NCI-H146 (cell line): ENCODE results near the gene OR1B1.
"Not testable (repeated sequence)": the region's sequence is repeated elsewhere in the genome, so short reads cannot be mapped to it uniquely, and the experiment has no call there.

ENCODE experiments used
- DNase-seq: peaks from one replicate; lab custom pipeline; 2025; lab: John Stamatoyannopoulos, UW

The OR1B1 gene

DNA sequence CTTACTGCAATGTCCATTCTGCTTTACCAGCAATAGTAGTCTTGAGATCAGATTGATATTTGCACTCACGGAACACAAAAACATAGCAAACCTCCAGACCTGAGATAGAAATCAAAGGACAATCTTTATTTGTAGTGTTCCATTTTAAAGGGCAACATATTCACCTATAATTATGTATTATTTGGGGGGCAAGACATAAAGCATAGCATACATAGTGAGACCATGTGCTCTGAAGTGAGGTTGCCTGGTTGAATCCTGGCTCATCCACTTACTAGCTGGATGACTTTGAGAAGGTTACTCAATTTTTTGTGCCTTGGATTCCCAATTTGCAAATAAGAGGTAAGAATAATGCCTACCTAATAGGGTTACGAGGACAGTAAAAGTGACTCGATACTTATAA, at the start of gene OR1B1:
TSS of gene OR1B1 (minus strand) at position 101 of the 400 bp plus-strand sequence.
- DNase-seq: no peak

DNA sequence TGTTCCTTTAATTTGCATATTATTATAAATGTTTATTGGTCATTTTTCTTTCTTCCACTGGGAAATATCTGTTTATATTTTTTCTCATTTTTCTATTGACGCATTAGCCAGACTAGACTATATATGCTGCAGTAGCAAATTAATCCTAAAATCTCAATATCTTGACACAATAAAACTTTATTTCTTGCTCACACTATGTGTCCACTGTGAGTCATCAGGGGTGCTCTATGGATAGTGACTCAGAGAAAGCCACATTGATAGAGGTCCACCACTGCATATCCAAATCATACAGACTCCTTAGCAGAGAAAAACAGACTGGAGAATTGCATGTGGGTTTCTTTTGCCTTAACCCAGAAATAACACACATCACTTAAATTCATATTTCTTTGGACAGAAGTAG, 38.3 kb upstream of the OR1B1 start:
- no peak for DNase-seq

DNA sequence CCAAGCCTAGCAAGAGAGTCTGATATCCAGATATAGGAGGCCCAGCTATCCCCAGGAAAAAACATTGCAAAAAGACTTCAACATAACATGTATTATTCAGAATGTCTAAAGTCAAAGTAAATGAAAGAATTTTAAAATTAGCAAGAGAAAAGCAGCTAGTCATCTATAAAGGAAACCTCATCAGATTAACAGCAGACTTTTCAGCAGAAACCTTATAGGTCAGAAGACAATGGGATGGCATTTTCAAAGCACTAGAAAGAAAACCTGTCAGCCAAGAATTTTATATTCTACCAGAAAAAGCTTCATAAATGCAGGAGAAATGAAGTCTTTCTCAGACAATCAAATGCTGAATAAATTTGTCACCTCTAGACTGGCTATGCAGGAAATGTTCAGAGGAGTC, 27.4 kb upstream of the OR1B1 start:
- DNase-seq: no peak

DNA sequence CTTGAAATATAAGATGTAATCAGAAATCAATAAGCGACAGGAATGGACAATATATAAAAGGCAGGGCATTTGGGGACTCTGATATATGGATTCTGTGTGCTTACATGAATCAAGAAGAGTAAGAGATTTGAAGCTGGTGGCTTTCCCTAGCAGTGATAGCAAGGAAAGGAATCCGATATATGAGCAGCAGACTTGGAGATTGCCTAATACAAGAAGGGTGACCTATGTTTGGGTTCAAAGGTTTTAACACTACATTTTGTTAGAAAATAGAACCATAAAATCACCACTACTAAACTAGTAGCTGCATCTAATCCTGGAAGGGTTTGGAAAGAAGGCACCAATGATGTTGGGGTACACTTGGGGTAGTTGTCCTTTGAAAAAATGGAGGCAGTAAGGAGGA, 15.1 kb upstream of the OR1B1 start:
- no peak for DNase-seq

DNA sequence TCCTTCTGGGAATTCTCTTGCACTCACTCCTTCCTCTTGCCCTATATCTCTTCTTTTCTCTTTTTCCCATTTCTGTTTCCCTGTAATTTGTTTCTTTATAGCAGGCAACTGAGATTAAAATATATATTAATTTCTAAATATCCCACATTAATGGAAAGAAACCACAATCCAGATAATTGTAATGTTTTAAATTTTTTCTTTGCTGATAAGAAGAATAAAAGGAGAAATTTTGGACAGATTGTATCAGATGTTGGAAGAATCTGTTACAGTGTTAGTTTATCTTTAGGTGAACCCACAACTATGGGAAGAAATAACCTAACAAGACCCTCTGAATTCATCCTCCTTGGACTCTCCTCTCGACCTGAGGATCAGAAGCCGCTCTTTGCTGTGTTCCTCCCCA, 4.0 kb upstream of the OR1B1 start, which contains the start of gene OR1L1:
TSS of gene OR1L1 (plus strand) at position 301 of the 400 bp plus-strand sequence. CDS start at position 301, 0 bp downstream.
- DNase-seq: no peak

DNA sequence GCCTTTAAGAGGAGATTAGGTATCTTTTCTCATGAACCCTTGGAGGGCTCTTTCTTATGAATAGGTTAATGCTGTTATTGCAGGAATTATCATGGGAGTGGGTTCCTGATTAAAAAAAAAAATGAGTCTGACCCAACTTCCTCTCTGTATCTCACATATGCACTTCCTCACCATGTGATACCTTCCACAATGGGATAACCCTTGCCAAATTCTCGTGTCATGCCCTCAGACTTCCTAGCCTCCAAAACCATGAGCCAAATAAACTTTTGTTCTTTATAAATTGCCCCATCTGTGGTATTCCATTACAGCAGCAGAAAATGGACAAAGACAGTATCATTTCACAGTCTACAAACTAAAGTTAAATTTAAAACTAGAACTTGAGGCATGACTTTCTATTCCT, 1.0 kb downstream of the OR1B1 start:
- no peak for DNase-seq

DNA sequence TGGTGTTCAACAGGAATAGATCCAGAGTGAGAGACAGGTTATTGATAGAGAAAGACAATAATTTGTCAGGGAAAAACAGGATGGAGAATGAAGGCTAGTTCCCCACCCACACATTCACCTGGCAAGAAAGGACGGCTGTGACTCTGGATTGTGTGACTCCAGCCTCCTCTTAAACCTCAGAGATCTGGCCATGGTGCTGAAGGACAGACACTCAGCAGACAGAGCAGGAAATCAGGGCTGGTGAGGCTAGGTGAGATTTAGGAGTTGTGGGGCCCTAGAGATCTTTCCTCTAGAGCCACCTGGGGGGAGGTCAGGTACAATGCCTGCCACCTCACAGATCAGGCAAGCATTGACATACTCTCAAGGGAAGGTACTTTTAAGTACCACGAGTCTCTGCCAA, 15.2 kb downstream of the OR1B1 start:
- DNase-seq: no peak

DNA sequence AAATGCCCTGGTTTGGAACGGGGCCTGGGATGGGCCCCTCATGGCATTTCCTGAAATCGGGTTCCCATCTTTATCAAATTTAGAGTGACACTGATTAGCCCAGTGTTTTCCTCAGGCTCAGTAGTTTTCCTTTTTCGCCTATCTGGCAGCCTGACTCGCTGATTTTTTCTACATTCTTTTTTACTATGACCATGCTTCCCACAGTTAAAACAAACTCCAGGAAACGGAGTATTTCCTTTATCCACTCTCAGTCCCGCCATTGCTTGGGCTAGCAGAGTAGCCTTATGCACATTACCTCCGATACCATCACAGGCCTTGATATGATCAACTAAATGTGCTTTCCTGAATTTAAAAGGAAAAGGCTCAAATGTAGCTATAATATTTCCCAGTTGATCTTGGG, 37.4 kb downstream of the OR1B1 start:
- DNase-seq: no peak

DNA sequence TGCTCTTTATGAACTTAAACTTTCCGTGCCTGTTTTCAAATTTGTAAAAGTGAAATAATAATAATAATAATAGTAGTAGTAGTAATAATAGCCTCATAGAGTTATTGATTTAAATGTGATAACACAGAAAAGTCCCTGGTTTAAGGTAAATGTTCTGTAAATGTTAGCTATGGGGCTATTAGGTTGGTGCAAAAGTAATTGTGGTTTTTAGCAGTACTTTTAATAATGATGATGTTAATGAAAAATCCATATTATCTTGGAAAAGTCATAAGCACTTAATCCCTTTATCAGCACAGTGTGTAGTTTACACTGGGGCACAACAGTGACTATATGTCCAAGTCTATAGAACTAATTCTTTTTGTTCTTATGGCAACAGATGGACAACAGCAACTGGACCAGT, 43.1 kb downstream of the OR1B1 start, which contains the start of gene OR1Q1:
TSS of gene OR1Q1 (plus strand) at position 377 of the 400 bp plus-strand sequence. CDS start at position 377, 0 bp downstream.
- no peak for DNase-seq

DNA sequence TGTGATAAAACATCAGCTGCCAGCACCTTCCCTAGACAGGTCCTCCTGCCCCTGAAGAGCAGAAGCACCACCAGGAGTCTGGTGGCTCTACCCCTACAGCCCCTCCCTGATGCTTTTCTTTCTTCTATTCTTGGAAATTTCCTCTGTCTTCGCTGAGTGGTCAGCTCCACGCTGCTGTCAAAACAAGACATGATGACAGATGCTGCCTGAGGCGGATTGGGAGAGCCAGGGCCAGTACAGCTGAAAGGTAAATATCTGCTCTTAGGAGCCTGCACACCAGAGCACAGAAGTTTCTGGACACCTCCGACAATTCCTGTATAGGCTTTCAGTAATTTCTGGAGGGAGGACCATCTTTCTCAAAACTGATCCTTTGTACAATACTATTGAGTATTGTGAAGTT, 47.6 kb downstream of the OR1B1 start:
- DNase-seq: no peak

DNA sequence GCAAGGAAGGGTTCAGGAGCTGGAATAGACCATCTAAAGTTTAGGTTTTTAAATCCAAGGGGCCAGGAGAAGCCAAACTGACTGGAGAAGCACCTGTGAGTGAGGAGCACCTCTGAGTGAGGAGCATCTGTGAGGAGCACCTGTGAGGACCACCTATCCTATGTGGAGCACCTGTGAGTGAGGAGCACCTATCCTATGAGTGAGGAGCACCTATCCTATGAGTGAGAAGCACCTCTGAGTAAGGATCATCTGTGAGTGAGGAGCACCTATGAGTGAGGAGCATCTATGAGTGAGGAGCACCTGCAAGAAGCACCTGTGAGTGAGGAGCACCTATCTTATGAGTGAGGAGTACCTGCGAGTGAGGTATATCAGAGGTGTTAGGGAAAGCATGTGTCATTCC, 50.8 kb downstream of the OR1B1 start:
- DNase-seq: no peak

DNA sequence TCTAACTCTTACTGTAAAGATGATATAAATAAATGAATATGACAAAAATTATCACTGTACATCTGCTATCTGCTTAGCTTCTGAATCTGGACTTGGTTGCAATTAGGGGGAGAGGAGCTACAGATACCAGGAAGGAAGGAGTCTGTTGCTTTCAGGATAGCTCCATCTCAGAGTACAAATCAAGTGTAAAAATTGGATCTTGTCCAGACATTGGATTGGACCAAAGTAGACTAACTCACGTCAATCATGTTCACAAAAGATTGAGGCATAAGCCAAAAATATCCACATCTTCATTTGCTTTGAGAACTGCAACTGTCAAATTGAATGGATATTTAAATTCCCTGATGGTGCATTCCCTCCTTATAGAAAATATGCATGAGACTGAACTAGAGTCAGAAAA, 51.7 kb downstream of the OR1B1 start:
- no peak for DNase-seq

DNA sequence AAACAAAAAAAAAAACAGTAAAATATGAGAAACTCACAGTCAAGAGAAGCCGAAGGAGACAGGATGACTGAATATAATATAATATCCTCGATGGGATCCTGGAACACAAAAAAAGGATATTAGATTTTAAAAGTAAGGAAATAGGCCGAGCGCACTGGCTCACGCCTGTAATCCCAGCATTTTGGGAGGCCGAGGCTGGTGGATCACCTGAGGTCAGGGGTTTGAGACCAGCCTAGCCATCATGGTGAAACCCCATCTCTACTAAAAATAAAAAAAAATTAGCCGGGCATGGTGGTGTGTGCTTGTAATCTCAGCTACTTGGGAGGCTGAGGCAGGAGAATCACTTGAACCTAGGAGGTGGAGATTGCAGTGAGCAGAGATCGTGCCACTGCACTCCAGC, 74.1 kb downstream of the OR1B1 start, which contains the start of gene OR1L8:
TSS of gene OR1L8 (minus strand) at position 101 of the 400 bp plus-strand sequence. CDS start 14,907 bp downstream, outside the sequence.
- not testable (repeated sequence) for DNase-seq

DNA sequence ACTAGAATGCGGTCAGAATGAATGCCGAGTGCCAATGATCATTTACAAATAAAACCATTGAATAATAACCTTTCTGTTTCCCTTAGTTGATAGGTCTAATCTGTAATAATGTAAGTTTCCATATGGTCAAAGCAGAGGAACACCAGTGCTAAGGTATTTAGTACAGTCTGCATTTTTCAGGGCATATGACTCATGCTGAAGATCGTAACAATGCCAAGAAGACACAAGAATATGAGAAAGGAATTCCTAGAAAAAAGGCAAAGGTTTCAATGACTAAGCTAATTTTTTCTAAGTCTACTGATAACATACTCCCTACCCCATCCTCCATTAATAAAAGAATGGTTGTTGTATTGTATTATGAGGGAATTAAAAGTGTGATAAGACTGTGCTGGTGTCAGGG, 77.1 kb downstream of the OR1B1 start:
- no peak for DNase-seq

DNA sequence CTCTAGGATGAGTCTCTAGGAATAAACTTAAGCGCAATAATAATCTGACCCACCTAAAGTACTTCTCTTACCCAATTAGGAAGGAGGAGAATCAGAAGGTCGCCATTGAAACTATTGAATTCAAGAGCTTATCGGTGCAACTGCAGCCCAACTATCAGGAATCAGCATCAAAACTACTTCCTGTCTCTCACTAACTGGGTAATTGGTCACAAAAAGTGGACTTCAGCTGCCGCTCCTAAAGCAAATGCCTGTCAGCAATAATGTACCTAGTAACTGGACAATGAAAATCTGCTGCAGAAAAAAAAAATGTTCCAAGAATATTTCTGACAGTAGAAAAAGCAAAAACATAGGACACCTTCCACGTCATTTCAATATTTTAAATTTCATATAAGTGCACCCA, 77.6 kb downstream of the OR1B1 start:
- no peak for DNase-seq
